ENCODE measurements around the gene SCN1A. TPM values are rescaled to one million over a fixed set of nuclear protein-coding genes. Genes with fewer than 3 reads are reported as not detected.

The SCN1A gene
- total RNA-seq, 1 experiment from 2014 or later = 1.6 TPM

- TF ChIP-seq ZBTB43 (CRISPR knock-in tag; IDR thresholded peaks at IDR 0.05) = no peak
- no peak for TF ChIP-seq ATF2 (CRISPR knock-in tag; IDR thresholded peaks at IDR 0.05; ENCODE audit: borderline replicate concordance, low read depth)
- no peak for TF ChIP-seq NR1H2 (CRISPR knock-in tag; IDR thresholded peaks at IDR 0.05)
Observed at GRCh38 chr2:166042356-166042755, 85.5 kb downstream of the SCN1A start (continued).

GRCh38 chr2:166041613-166042012 lies 86.2 kb downstream of the SCN1A start:
- DNase-seq (ENCODE audit: low spot score) (no peak), ATAC-seq (no peak)
- Mint-ChIP-seq H3K4me3 (no peak overlapping the region), H3K27me3 (ENCODE audit: low read depth) (no peaks in the 10 kb centered on the region), H3K27ac (no peak overlapping the region), H3K36me3 (no peaks in the 10 kb centered on the region), H3K4me1 (peaks cover 10% of the 10 kb centered on the region), H3K9me3 (no peaks in the 10 kb centered on the region)
- ChIA-PET POLR2A (no interaction called here), CTCF (no interaction called here)
- 0 out of 2 replicates have a peak, but pooled peaks have one; percentile 61 for TF ChIP-seq ZNF317 (CRISPR knock-in tag; IDR thresholded peaks at IDR 0.05; ENCODE audit: borderline replicate concordance, low read depth)
- no peak for TF ChIP-seq E2F4 (CRISPR knock-in tag; IDR thresholded peaks at IDR 0.05; ENCODE audit: borderline replicate concordance, low read depth)

- TF ChIP-seq PRDM15 (CRISPR knock-in tag; IDR thresholded peaks at IDR 0.05) (no peak), ZNF423 (CRISPR knock-in tag; IDR thresholded peaks at IDR 0.05) (no peak), HMGA2 (CRISPR knock-in tag; IDR thresholded peaks at IDR 0.05) (no peak), RORB (CRISPR knock-in tag; IDR thresholded peaks at IDR 0.05) (no peak), CDX4 (CRISPR knock-in tag; IDR thresholded peaks at IDR 0.05; ENCODE audit: borderline replicate concordance) (no peak), USF1 (CRISPR knock-in tag; IDR thresholded peaks at IDR 0.05) (no peak), KAT7 (CRISPR knock-in tag; IDR thresholded peaks at IDR 0.05; ENCODE audit: borderline replicate concordance) (no peak), FOXK1 (CRISPR knock-in tag; IDR thresholded peaks at IDR 0.05) (no peak), AFF4 (CRISPR knock-in tag; IDR thresholded peaks at IDR 0.05; ENCODE audit: borderline replicate concordance) (no peak), MAX (CRISPR knock-in tag; IDR thresholded peaks at IDR 0.05) (no peak), CREM (CRISPR knock-in tag; IDR thresholded peaks at IDR 0.05) (no peak)
- ATAC-seq (no peak), DNase-seq (ENCODE audit: low spot score) (no peak)
- Mint-ChIP-seq H3K36me3 (no peaks in the 10 kb centered on the region), H3K4me1 (no peaks in the 10 kb centered on the region), H3K9me3 (no peaks in the 10 kb centered on the region), H3K4me3 (no peak overlapping the region), H3K27me3 (ENCODE audit: low read depth) (no peaks in the 10 kb centered on the region), H3K27ac (no peak overlapping the region)
- POLR2A ChIA-PET = no interaction called here
- CTCF ChIA-PET = no interaction called here
Observed at GRCh38 chr2:166032361-166032760, 95.5 kb downstream of the SCN1A start.

Measured in WTC11 (cell line).